H1 (cell line): ENCODE measurements around the gene TBPL2. TPM values are rescaled to one million over a fixed set of nuclear protein-coding genes. Genes with fewer than 3 reads are reported as not detected.

Experiments
- BRCA1 ChIP-seq: IDR thresholded peaks from 2 replicates; pipeline ENCODE4 v1.6.1; 2012; ENCODE audit warnings: low read depth, low read length, improper control_type of control experiment
- EP300 ChIP-seq, 2 experiments: IDR thresholded peaks; 1 replicate in 1 of 2; 2 replicates in 1 of 2; pipeline ENCODE4 v1.6.1; 2011 to 2012; ENCODE audit warnings: low read depth in 2 of 2, low read length in 2 of 2, mild to moderate bottlenecking in 2 of 2, borderline replicate concordance in 1 of 2, inconsistent platforms in 1 of 2, moderate library complexity in 1 of 2
- EZH2 ChIP-seq: fragments of 200-600 bp; sonication (generic); IDR thresholded peaks from 2 replicates; pipeline ENCODE4 v1.7.1; 2012; ENCODE audit warnings: low read depth, mild to moderate bottlenecking, moderate library complexity, low read length, inconsistent platforms; ENCODE audit not compliant: severe bottlenecking
- FOSL1 ChIP-seq: IDR thresholded peaks from 2 replicates; pipeline ENCODE4 v1.6.1; 2011; ENCODE audit warnings: mild to moderate bottlenecking, low read depth, low read length, moderate library complexity; ENCODE audit not compliant: insufficient read depth
- HDAC2 ChIP-seq, 2 experiments: fragments of 300-600 bp in 1 of 2; sonication (generic) in 1 of 2; IDR thresholded peaks; 2 replicates each; pipeline ENCODE4 v1.6.1; 2011 to 2012; ENCODE audit warnings: low read depth in 2 of 2, low read length in 2 of 2, mild to moderate bottlenecking in 2 of 2, moderate library complexity in 2 of 2, borderline replicate concordance in 1 of 2, inconsistent platforms in 1 of 2
- KDM5A ChIP-seq: fragments of 200-600 bp; IDR thresholded peaks from 2 replicates; pipeline ENCODE4 v1.7.1; 2012; ENCODE audit warnings: mild to moderate bottlenecking, low read length, inconsistent platforms, mixed read lengths
- NRF1 ChIP-seq: IDR thresholded peaks from 2 replicates; pipeline ENCODE4 v1.6.1; 2011; ENCODE audit warnings: mild to moderate bottlenecking, low read depth, low read length, improper control_type of control experiment
- POLR2AphosphoS5 ChIP-seq: IDR thresholded peaks from 2 replicates; pipeline ENCODE4 v1.6.1; 2011; ENCODE audit warnings: low read depth, low read length
- RAD21 ChIP-seq, 2 experiments: IDR thresholded peaks in 1 of 2; conservative IDR thresholded peaks in 1 of 2; 2 replicates each; pipeline ENCODE4 v1.6.1; 2011; ENCODE audit warnings: low read depth in 2 of 2, low read length in 2 of 2, improper control_type of control experiment in 1 of 2, inconsistent platforms in 1 of 2, mild to moderate bottlenecking in 1 of 2, moderate library complexity in 1 of 2
- RFX5 ChIP-seq: IDR thresholded peaks from 2 replicates; pipeline ENCODE4 v1.6.1; 2011; ENCODE audit warnings: low read depth, low read length, improper control_type of control experiment, borderline replicate concordance
- SAP30 ChIP-seq: fragments of 300-600 bp; sonication (generic); IDR thresholded peaks from 2 replicates; pipeline ENCODE4 v1.7.1; 2012; ENCODE audit warnings: low read length, moderate library complexity, mild to moderate bottlenecking, inconsistent platforms; ENCODE audit not compliant: insufficient read depth, insufficient replicate concordance
- SIN3A ChIP-seq, 2 experiments: IDR thresholded peaks in 1 of 2; conservative IDR thresholded peaks in 1 of 2; 2 replicates each; pipeline ENCODE4 v1.6.1; 2011 to 2012; ENCODE audit warnings: low read length in 2 of 2, improper control_type of control experiment in 1 of 2, low read depth in 1 of 2, mild to moderate bottlenecking in 1 of 2
- SIX5 ChIP-seq: IDR thresholded peaks from 2 replicates; pipeline ENCODE4 v1.6.1; 2011; ENCODE audit warnings: mild to moderate bottlenecking, low read depth, low read length
- SUZ12 ChIP-seq: fragments of 200-600 bp; sonication (generic); IDR thresholded peaks from 2 replicates; pipeline ENCODE4 v1.6.1; 2012; ENCODE audit warnings: mild to moderate bottlenecking, inconsistent platforms, low read length, moderate library complexity, mixed read lengths
- TCF12 ChIP-seq: IDR thresholded peaks from 2 replicates; pipeline ENCODE4 v1.6.1; 2011; ENCODE audit warnings: low read depth, mild to moderate bottlenecking, low read length
- TEAD4 ChIP-seq: IDR thresholded peaks from 2 replicates; pipeline ENCODE4 v1.6.1; 2012; ENCODE audit warnings: low read depth, low read length, inconsistent platforms, mixed read lengths
- polyA plus RNA-seq, 7 experiments: library from polyadenylated mRNA; depleted of rRNA in 3 of 7; stranded (reverse) in 5 of 7; unstranded in 2 of 7; fragments of >200 nt in 5 of 7; fragments of 200-250 nt in 2 of 7; gene quantifications; 1 replicate in 5 of 7; 2 replicates in 1 of 7; 4 replicates in 1 of 7; pipeline versions ENCODE4 v1.2.1 to v1.2.3, GENCODE V29; 2011 to 2013; ENCODE audit warnings: missing spikeins in 2 of 7, mixed read lengths in 2 of 7
- total RNA-seq: library from RNA; stranded (reverse); fragmentation: NEBNext Ultra II Directional; extraction: Animal tissue kit (Norgen Biotek cat#: 25700); gene quantifications from 2 replicates; pipeline ENCODE4 v1.2.1, GENCODE V29; 2021
- TF ChIP-seq, protein P1 (sequence below): IDR thresholded peaks from 2 replicates; pipeline ENCODE4 v1.6.1; 2011; ENCODE audit warnings: low read length, improper control_type of control experiment
- TF ChIP-seq, protein P2 (sequence below), 3 experiments: IDR thresholded peaks; 1 replicate in 2 of 3; 2 replicates in 1 of 3; pipeline versions ENCODE4 v1.5.1 to v1.6.1; 2011; ENCODE audit warnings: low read length in 3 of 3, mild to moderate bottlenecking in 3 of 3, inconsistent platforms in 2 of 3, low read depth in 1 of 3, moderate library complexity in 1 of 3; ENCODE audit not compliant: insufficient read depth in 1 of 3; ENCODE audit errors: control extremely low read depth in 1 of 3
- TF ChIP-seq, protein P3 (sequence below): IDR thresholded peaks from 2 replicates; pipeline ENCODE4 v1.6.1; 2011; ENCODE audit warnings: low read depth, mild to moderate bottlenecking, low read length; ENCODE audit not compliant: insufficient read depth
- TF ChIP-seq, protein P4 (sequence below): IDR thresholded peaks from 2 replicates; pipeline ENCODE4 v1.6.1; 2012; ENCODE audit warnings: inconsistent platforms

TBPL2 gene
- total and polyA plus RNA-seq, 2 of the 8 experiments (the other 6 are each of a cell fraction or from before 2014, with no cell fraction given), result 0.03 TPM; not detected in 1

DNA sequence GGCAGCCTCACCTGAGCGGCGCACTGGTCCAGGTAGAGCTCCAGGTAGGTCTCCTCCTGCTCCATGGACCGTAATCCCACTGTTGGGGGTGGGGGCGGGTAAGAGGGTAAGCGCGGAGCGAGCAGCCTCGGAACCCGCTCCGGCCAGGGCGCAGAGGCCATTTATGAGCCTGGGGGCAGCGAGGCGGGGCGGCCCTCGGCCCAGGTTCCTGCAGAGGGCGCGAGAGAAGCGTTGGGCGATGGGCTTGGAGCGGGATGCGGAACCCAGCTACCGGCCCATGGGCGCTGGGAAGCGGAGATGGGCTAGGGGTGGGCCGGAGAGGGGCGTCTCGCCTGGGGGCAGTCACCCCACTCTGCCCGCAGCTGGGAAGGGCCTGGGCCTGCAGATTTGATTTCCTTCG lies at the start of gene TBPL2 (continued):
- no peak for TF ChIP-seq KDM5A
- TF ChIP-seq SIN3A (conservative IDR thresholded peaks at IDR 0.05 in 1 of 2, IDR thresholded peaks at IDR 0.05 in 1 of 2; ENCODE audit: low read depth in 1 of 2, low read length in 2 of 2), result no peak
- TF ChIP-seq, protein P1, sequence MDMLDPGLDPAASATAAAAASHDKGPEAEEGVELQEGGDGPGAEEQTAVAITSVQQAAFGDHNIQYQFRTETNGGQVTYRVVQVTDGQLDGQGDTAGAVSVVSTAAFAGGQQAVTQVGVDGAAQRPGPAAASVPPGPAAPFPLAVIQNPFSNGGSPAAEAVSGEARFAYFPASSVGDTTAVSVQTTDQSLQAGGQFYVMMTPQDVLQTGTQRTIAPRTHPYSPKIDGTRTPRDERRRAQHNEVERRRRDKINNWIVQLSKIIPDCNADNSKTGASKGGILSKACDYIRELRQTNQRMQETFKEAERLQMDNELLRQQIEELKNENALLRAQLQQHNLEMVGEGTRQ, result peak; percentile 34; the same call in 1 of the 2 replicates
- no peak for TF ChIP-seq HDAC2 (IDR thresholded peaks at IDR 0.05; ENCODE audit: borderline replicate concordance in 1 of 2, low read depth in 2 of 2, low read length in 2 of 2)
- TF ChIP-seq EZH2, result no peak
- TF ChIP-seq SAP30, result no peak
- TF ChIP-seq TCF12, result no peak
- no peak for TF ChIP-seq BRCA1
- TF ChIP-seq SIX5, result no peak
- no peak for TF ChIP-seq SUZ12
- no peak for TF ChIP-seq RFX5
- TF ChIP-seq, protein P2, sequence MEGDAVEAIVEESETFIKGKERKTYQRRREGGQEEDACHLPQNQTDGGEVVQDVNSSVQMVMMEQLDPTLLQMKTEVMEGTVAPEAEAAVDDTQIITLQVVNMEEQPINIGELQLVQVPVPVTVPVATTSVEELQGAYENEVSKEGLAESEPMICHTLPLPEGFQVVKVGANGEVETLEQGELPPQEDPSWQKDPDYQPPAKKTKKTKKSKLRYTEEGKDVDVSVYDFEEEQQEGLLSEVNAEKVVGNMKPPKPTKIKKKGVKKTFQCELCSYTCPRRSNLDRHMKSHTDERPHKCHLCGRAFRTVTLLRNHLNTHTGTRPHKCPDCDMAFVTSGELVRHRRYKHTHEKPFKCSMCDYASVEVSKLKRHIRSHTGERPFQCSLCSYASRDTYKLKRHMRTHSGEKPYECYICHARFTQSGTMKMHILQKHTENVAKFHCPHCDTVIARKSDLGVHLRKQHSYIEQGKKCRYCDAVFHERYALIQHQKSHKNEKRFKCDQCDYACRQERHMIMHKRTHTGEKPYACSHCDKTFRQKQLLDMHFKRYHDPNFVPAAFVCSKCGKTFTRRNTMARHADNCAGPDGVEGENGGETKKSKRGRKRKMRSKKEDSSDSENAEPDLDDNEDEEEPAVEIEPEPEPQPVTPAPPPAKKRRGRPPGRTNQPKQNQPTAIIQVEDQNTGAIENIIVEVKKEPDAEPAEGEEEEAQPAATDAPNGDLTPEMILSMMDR (IDR thresholded peaks at IDR 0.05; ENCODE audit: control extremely low read depth in 1 of 3, insufficient read depth in 1 of 3, low read depth in 1 of 3, low read length in 3 of 3), result peak; percentile 69 to 78 (median 75)
- peak; percentile 73 to 83 for TF ChIP-seq RAD21 (IDR thresholded peaks at IDR 0.05 in 1 of 2, conservative IDR thresholded peaks at IDR 0.05 in 1 of 2; ENCODE audit: low read depth in 2 of 2, low read length in 2 of 2)
- TF ChIP-seq TEAD4, result no peak
- TF ChIP-seq, protein P3, sequence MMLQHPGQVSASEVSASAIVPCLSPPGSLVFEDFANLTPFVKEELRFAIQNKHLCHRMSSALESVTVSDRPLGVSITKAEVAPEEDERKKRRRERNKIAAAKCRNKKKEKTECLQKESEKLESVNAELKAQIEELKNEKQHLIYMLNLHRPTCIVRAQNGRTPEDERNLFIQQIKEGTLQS, result no peak
- TF ChIP-seq POLR2AphosphoS5, result no peak
- TF ChIP-seq NRF1, result no peak
- TF ChIP-seq FOSL1, result no peak
- TF ChIP-seq EP300 (IDR thresholded peaks at IDR 0.05; ENCODE audit: borderline replicate concordance in 1 of 2, low read depth in 2 of 2, low read length in 2 of 2), result no peak
- TF ChIP-seq, protein P4, sequence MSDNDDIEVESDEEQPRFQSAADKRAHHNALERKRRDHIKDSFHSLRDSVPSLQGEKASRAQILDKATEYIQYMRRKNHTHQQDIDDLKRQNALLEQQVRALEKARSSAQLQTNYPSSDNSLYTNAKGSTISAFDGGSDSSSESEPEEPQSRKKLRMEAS, result no peak
